Caki2 (cell line): ENCODE measurements around the gene INAFM1. TPM values are rescaled to one million over a fixed set of nuclear protein-coding genes. Genes with fewer than 3 reads are reported as not detected.
A peak's percentile ranks its signal among the peaks of the same experiment; 100 is the strongest.
"Not testable (repeated sequence)": the region's sequence is repeated elsewhere in the genome, so short reads cannot be mapped to it uniquely, and the experiment has no call there.

ENCODE experiments used
- DNase-seq: peaks from one replicate; pipeline ENCODE4 v3.0.0-alpha.2; 2015; ENCODE audit warnings: low read depth
- in situ Hi-C: cut with HindIII; loops from 2 replicates; pipeline ENCODE4 v1.10.0; 2016; ENCODE audit warnings: low sequenced_read_pairs, low pct_unique_long_range_greater_than_20kb, mixed read lengths
- total RNA-seq: library from RNA; depleted of rRNA; stranded (reverse); fragments of >200 nt; shearing (Covaris generic); gene quantifications from 2 replicates; pipeline ENCODE4 v1.2.3, GENCODE V29; 2014; ENCODE audit warnings: low replicate concordance

INAFM1 gene
- total RNA-seq, 1 experiment from 2014 or later = 5.0 TPM

GRCh38 chr19:47260476-47260875 is 14.2 kb upstream of the INAFM1 start:
- no peak for DNase-seq

GRCh38 chr19:47261946-47262793 is 12.5 kb upstream of the INAFM1 start:
- in situ Hi-C loops, DNase-seq: not testable (repeated sequence)

More at GRCh38 chr19:47260476-47260875, 14.2 kb upstream of the INAFM1 start:
- in situ Hi-C loops = no loop called here

GRCh38 chr19:47264629-47265028 is 10.1 kb upstream of the INAFM1 start:
- in situ Hi-C loops = no loop called here
- no peak for DNase-seq

GRCh38 chr19:47266401-47266941 is 8.2 kb upstream of the INAFM1 start:
- in situ Hi-C loops = no loop called here

GRCh38 chr19:47267350-47267759 is 7.3 kb upstream of the INAFM1 start:
- in situ Hi-C loops = no loop called here
- no peak for DNase-seq

More at GRCh38 chr19:47266401-47266941, 8.2 kb upstream of the INAFM1 start:
- DNase-seq = no peak

GRCh38 chr19:47268028-47268427 is 6.7 kb upstream of the INAFM1 start:
- in situ Hi-C loops = no loop called here
- DNase-seq = no peak

- DNase-seq = no peak
- in situ Hi-C loops = no loop called here
These were observed 5.1 kb upstream of the INAFM1 start for GRCh38 chr19:47269596-47269995.

GRCh38 chr19:47270408-47270807 is 4.3 kb upstream of the INAFM1 start:
- DNase-seq = no peak
- in situ Hi-C loops = no loop called here

GRCh38 chr19:47271949-47272348 is 2.7 kb upstream of the INAFM1 start:
- in situ Hi-C loops = no loop called here
- DNase-seq = no peak

GRCh38 chr19:47272448-47273312 is 2.0 kb upstream of the INAFM1 start:
- in situ Hi-C loops = no loop called here
- no peak for DNase-seq

- peak; percentile 91 for DNase-seq
- in situ Hi-C loops = no loop called here
These were observed 1.2 kb upstream of the INAFM1 start for GRCh38 chr19:47273313-47274070.

GRCh38 chr19:47274891-47275761 is 441 bp downstream of the INAFM1 start:
- in situ Hi-C loops = no loop called here
- DNase-seq = peak; percentile 32

- in situ Hi-C loops = no loop called here
- no peak for DNase-seq
These were observed 1.2 kb downstream of the INAFM1 start for GRCh38 chr19:47275791-47276461.

GRCh38 chr19:47276513-47276912 is 1.8 kb downstream of the INAFM1 start:
- DNase-seq, in situ Hi-C loops: not testable (repeated sequence)

- DNase-seq = peak; percentile 26
These were observed 5.6 kb downstream of the INAFM1 start for GRCh38 chr19:47280183-47280797.

GRCh38 chr19:47283405-47284059 is 8.8 kb downstream of the INAFM1 start:
- in situ Hi-C loops = no loop called here

More at GRCh38 chr19:47280183-47280797, 5.6 kb downstream of the INAFM1 start:
- in situ Hi-C loops = no loop called here

More at GRCh38 chr19:47283405-47284059, 8.8 kb downstream of the INAFM1 start:
- DNase-seq = no peak
